ENCODE measurements around the gene PIGT. TPM values are rescaled to one million over a fixed set of nuclear protein-coding genes. Genes with fewer than 3 reads are reported as not detected.

Gene PIGT
- total and polyA plus RNA-seq, 2 of the 13 experiments (the other 11 are each of a cell fraction or from before 2014, with no cell fraction given): 65.9 to 74.1 TPM

GRCh38 chr20:45450097-45450818, 34.3 kb downstream of the PIGT start (continued):
- TF ChIP-seq ZNF24 (IDR thresholded peaks at IDR 0.05) (peak; percentile 26; the same call in 1 of the 2 replicates), NR2F6 (IDR thresholded peaks at IDR 0.05) (0 out of 2 replicates have a peak, but pooled peaks have one; percentile 13), NR2F6 (CRISPR knock-in tag; IDR thresholded peaks at IDR 0.05) (no peak), BRD4 (CRISPR knock-in tag; IDR thresholded peaks at IDR 0.05) (no peak), RNF219 (CRISPR knock-in tag; IDR thresholded peaks at IDR 0.05) (no peak), MIXL1 (CRISPR knock-in tag; IDR thresholded peaks at IDR 0.05) (0 out of 2 replicates have a peak, but pooled peaks have one; percentile 48), STAG1 (CRISPR knock-in tag; IDR thresholded peaks at IDR 0.05) (peak; percentile 72), POGK (CRISPR knock-in tag; conservative IDR thresholded peaks at IDR 0.05) (no peak), ONECUT2 (CRISPR knock-in tag; IDR thresholded peaks at IDR 0.05) (no peak), MAX (IDR thresholded peaks at IDR 0.05) (no peak), DNMT3B (CRISPR knock-in tag; conservative IDR thresholded peaks at IDR 0.05) (no peak), GLI4 (CRISPR knock-in tag; IDR thresholded peaks at IDR 0.05; ENCODE audit: borderline replicate concordance) (no peak), ZNF44 (CRISPR knock-in tag; IDR thresholded peaks at IDR 0.05) (no peak), RXRA (CRISPR knock-in tag; IDR thresholded peaks at IDR 0.05) (no peak), THAP8 (CRISPR knock-in tag; IDR thresholded peaks at IDR 0.05; ENCODE audit: borderline replicate concordance) (no peak), MATR3 (CRISPR knock-in tag; IDR thresholded peaks at IDR 0.05) (no peak), USF2 (IDR thresholded peaks at IDR 0.05; ENCODE audit: low read depth, low read length) (no peak), USF2 (CRISPR knock-in tag; IDR thresholded peaks at IDR 0.05; ENCODE audit: borderline replicate concordance) (no peak), BCLAF1 (IDR thresholded peaks at IDR 0.05) (no peak), GPBP1L1 (CRISPR knock-in tag; IDR thresholded peaks at IDR 0.05) (no peak)

All from HepG2 (cell line).